Uterus (tissue), 4 donors: Measurements from ENCODE around the gene PSMB8. TPM values are rescaled to one million over a fixed set of nuclear protein-coding genes. Genes with fewer than 3 reads are reported as not detected.

Experiments
- DNase-seq, 2 donors: peaks; one replicate each; pipeline ENCODE4 v3.0.0-alpha.2; 2019 to 2020
- H3K27ac ChIP-seq, 2 donors: fragments of 200-600 bp; sonication (generic); 1 replicate in 1 of 2; 2 replicates in 1 of 2; pipeline ENCODE4 v1.5.1; 2016 to 2018
- H3K27me3 ChIP-seq, 2 donors: fragments of 200-600 bp; sonication (generic); one replicate each; pipeline ENCODE4 v1.5.1; 2018 to 2019; ENCODE audit warnings: control low read depth in 1 of 2
- H3K36me3 ChIP-seq, 2 donors: fragments of 200-600 bp; sonication (generic); one replicate each; pipeline ENCODE4 v1.5.1; 2019; ENCODE audit warnings: control low read depth in 1 of 2
- H3K4me1 ChIP-seq, 2 donors: fragments of 200-600 bp; sonication (generic); one replicate each; pipeline ENCODE4 v1.5.1; 2018 to 2019; ENCODE audit warnings: control low read depth in 1 of 2
- H3K4me3 ChIP-seq, 2 donors: fragments of 200-600 bp; sonication (generic); 1 replicate in 1 of 2; 2 replicates in 1 of 2; pipeline ENCODE4 v1.5.1; 2018 to 2019; ENCODE audit warnings: mild to moderate bottlenecking in 1 of 2
- H3K9me3 ChIP-seq, 2 donors: fragments of 200-600 bp; sonication (generic); one replicate each; pipeline ENCODE4 v1.5.1; 2019; ENCODE audit warnings: control low read depth in 1 of 2
- CTCF ChIP-seq, 4 experiments: fragments of 200-600 bp in 2 of 4; fragments of 450-650 bp in 2 of 4; sonication (generic) in 2 of 4; IDR thresholded peaks; one replicate each; pipeline ENCODE4 v1.5.1; 2016 to 2019; ENCODE audit warnings: antibody characterized with exemption in 4 of 4, mild to moderate bottlenecking in 2 of 4, moderate library complexity in 1 of 4
- POLR2A ChIP-seq, 2 donors: fragments of 450-650 bp; IDR thresholded peaks; one replicate each; pipeline ENCODE4 v1.6.1; 2016; ENCODE audit warnings: antibody characterized with exemption in 2 of 2, mild to moderate bottlenecking in 1 of 2, moderate library complexity in 1 of 2
- intact Hi-C: fragments of 100-400 bp; cut with DNase I; formaldehyde crosslinking; loops from one replicate; pipeline ENCODE4 v1.15.1; 2023; ENCODE audit warnings: low total_unique reads
- total RNA-seq, 4 donors: library from RNA; depleted of rRNA in 3 of 4; stranded (reverse); fragments of >200 nt in 3 of 4; gene quantifications; one replicate each; pipeline versions ENCODE4 v1.1.0 to v1.2.4, GENCODE V29; 2014 to 2023
- donor health status: DM: yes; HTN: yes; CAD: no.

Gene PSMB8
- total RNA-seq, 4 donors from 2014 or later = 23.5 to 60.1 (median 27.2) TPM

- H3K4me3 ChIP-seq = no peak overlapping the region
- intact Hi-C loops = no loop called here
- H3K9me3 ChIP-seq = no peaks in the 10 kb centered on the region
- no peaks in the 10 kb centered on the region for H3K36me3 ChIP-seq
- DNase-seq = no peak
- H3K4me1 ChIP-seq = no peaks in the 10 kb centered on the region
- H3K27ac ChIP-seq = no peak overlapping the region
- no peaks in the 10 kb centered on the region for H3K27me3 ChIP-seq
- TF ChIP-seq CTCF (IDR thresholded peaks at IDR 0.05) = no peak
Observed at GRCh38 chr6:32865724-32866443, 22.0 kb upstream of the PSMB8 start.

DNA sequence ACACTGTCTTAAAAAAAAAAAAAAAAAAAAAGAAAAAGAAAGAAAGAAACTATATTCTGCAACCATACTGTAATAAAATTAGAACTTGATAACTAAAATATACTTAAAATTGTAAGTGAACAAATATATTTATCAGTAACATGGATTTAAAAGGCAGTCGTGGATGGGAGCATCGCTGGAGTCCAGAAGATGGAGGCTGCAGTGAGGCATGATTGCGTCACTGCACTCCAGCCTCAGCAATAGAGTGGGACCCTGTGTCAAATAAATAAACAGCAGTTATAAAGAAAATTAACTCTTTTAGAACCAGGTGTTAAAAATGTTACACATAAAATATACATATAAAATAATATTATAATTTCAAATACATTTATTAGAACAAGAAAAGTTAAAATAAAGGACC is 18.9 kb upstream of the PSMB8 start:
- intact Hi-C loops = no loop called here
- no peak for TF ChIP-seq CTCF (IDR thresholded peaks at IDR 0.05)
- no peaks in the 10 kb centered on the region for H3K27me3 ChIP-seq
- no peak overlapping the region for H3K4me3 ChIP-seq
- H3K27ac ChIP-seq = no peak overlapping the region
- H3K9me3 ChIP-seq = no peaks in the 10 kb centered on the region
- H3K36me3 ChIP-seq = no peaks in the 10 kb centered on the region
- no peaks in the 10 kb centered on the region for H3K4me1 ChIP-seq
- DNase-seq = no peak

DNA sequence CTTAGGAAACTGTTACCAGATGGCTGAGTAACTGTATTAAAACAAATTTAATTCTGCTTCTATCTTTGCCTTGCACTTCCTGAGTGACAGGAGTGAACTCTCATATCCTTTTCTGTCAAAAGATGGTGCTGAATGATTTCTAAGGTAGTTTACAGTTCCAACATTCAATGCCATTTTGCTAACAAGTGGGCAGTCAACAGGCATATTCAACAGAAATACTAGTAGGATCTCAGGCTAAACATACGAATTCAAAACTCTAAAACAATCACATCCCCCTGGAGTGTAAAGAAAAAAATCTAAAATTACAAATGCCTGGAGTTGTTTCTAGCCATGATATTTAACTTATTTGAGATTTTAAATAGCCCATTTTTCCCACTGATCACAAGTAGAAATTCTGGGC is 16.8 kb upstream of the PSMB8 start:
- Histone ChIP-seq H3K27me3 (no peaks in the 10 kb centered on the region), H3K36me3 (no peaks in the 10 kb centered on the region), H3K27ac (no peak overlapping the region), H3K4me3 (no peak overlapping the region), H3K9me3 (no peaks in the 10 kb centered on the region), H3K4me1 (no peaks in the 10 kb centered on the region)
- no peak for DNase-seq
- intact Hi-C loops = no loop called here
- TF ChIP-seq CTCF (IDR thresholded peaks at IDR 0.05) (no peak), POLR2A (IDR thresholded peaks at IDR 0.05) (no peak)

DNA sequence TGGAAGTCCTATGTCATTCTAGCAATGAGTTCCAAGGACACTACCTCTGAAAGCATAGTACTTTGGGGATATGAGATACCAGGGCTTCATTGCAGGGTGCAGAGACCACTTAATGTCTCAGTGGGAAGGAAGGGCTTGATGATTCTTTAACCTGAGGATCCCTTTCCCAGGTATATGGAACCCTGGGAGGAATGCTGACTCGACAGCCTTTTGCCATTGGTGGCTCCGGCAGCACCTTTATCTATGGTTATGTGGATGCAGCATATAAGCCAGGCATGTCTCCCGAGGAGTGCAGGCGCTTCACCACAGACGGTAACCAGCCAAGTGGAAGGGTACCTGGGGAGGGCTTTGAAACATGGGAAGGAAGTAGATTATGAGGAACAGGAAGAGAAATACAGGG is 14.3 kb upstream of the PSMB8 start:
- Histone ChIP-seq H3K9me3 (no peaks in the 10 kb centered on the region), H3K27ac (no peak overlapping the region), H3K36me3 (no peaks in the 10 kb centered on the region), H3K27me3 (no peaks in the 10 kb centered on the region), H3K4me3 (no peak overlapping the region), H3K4me1 (no peaks in the 10 kb centered on the region)
- TF ChIP-seq CTCF (IDR thresholded peaks at IDR 0.05) (no peak), POLR2A (IDR thresholded peaks at IDR 0.05) (no peak)
- no peak for DNase-seq
- intact Hi-C loops = no loop called here

DNA sequence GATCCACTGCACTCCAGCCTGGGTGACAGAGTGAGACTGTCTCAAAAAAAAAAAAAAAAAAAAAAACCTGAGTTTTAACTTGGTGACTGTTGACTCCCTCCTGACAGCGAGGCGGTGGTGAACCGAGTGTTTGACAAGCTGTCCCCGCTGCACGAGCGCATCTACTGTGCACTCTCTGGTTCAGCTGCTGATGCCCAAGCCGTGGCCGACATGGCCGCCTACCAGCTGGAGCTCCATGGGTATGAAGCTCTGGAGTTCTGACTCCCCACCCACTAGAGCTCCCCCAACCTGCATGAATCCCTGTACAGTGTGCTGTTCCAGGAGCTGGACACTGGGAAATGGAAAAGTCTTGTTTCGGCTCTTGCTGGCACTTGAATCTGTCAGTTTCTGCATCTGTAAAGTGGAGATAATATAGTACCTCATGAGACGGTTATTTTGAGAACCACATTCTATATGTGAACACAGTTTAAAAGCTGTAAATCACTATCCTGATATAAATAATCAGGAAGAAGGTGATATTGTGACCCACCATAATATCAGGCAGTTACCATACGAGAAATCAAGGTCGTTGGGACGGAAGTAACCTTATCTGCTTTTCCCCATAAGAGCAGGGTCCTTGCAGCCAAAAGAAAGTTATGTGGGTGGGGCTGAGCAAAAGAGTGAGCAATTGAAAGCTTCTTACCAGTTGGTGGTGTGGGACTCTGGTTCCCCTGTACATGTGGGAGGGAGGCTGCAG is 13.5 kb upstream of the PSMB8 start:
- no peak for TF ChIP-seq POLR2A (IDR thresholded peaks at IDR 0.05)
- Histone ChIP-seq H3K9me3 (no peaks in the 10 kb centered on the region), H3K4me1 (no peaks in the 10 kb centered on the region), H3K36me3 (no peaks in the 10 kb centered on the region), H3K27ac (no peak overlapping the region), H3K4me3 (no peak overlapping the region), H3K27me3 (no peaks in the 10 kb centered on the region)
- DNase-seq = no peak
- intact Hi-C loops = no loop called here
